HepG2 (cell line): ENCODE measurements around the gene RDM1. TPM values are rescaled to one million over a fixed set of nuclear protein-coding genes. Genes with fewer than 3 reads are reported as not detected.
A peak's percentile ranks its signal among the peaks of the same experiment; 100 is the strongest.

Experiments
- ATF5 ChIP-seq: sonication (generic); formaldehyde crosslinking; IDR thresholded peaks from 2 replicates; pipeline ENCODE4 v1.4.0; 2020; ENCODE audit warnings: mild to moderate bottlenecking, low read depth, missing genetic modification reagents
- CERS6 ChIP-seq: sonication (generic); formaldehyde crosslinking; IDR thresholded peaks from 2 replicates; pipeline ENCODE4 v1.5.0; 2020; ENCODE audit warnings: missing genetic modification reagents
- GLMP ChIP-seq: sonication (generic); formaldehyde crosslinking; IDR thresholded peaks from 2 replicates; pipeline ENCODE4 v1.9.0; 2021; ENCODE audit warnings: missing genetic modification reagents, mild to moderate bottlenecking, borderline replicate concordance
- HNF4A ChIP-seq: sonication (generic); formaldehyde crosslinking; IDR thresholded peaks from 2 replicates; pipeline ENCODE4 v1.4.0; 2020; ENCODE audit warnings: missing genetic modification reagents
- IRF1 ChIP-seq: sonication (generic); formaldehyde crosslinking; IDR thresholded peaks from 2 replicates; pipeline ENCODE4 v1.4.0; 2020; ENCODE audit warnings: low read depth, mild to moderate bottlenecking, missing genetic modification reagents
- PCBP2 ChIP-seq: fragments of 200-400 bp; formaldehyde crosslinking; optimal IDR thresholded peaks from 2 replicates; pipeline ENCODE3; 2018; ENCODE audit warnings: low read length, low read depth; ENCODE audit not compliant: poor library complexity, severe bottlenecking
- SMYD3 ChIP-seq: sonication (generic); formaldehyde crosslinking; IDR thresholded peaks from 2 replicates; pipeline ENCODE4 v1.8.1; 2023; ENCODE audit warnings: mild to moderate bottlenecking, missing genetic modification reagents
- SP4 ChIP-seq: sonication (generic); formaldehyde crosslinking; IDR thresholded peaks from 2 replicates; pipeline ENCODE4 v1.8.1; 2023; ENCODE audit warnings: mild to moderate bottlenecking, missing genetic modification reagents
- SPEN ChIP-seq: sonication (generic); formaldehyde crosslinking; IDR thresholded peaks from 2 replicates; pipeline ENCODE4 v1.5.1; 2020; ENCODE audit warnings: low read depth, mild to moderate bottlenecking, missing genetic modification reagents
- TGIF2 ChIP-seq: IDR thresholded peaks from 2 replicates; pipeline ENCODE4 v1.6.1; 2016; ENCODE audit warnings: control low read depth, missing compliant biosample characterization
- TSC22D2 ChIP-seq: sonication (generic); formaldehyde crosslinking; IDR thresholded peaks from 2 replicates; pipeline ENCODE4 v1.5.1; 2020; ENCODE audit warnings: missing genetic modification reagents, mild to moderate bottlenecking, borderline replicate concordance
- ZEB1 ChIP-seq: IDR thresholded peaks from 2 replicates; pipeline ENCODE4 v1.6.1; 2012; ENCODE audit warnings: mild to moderate bottlenecking, low read depth, inconsistent platforms; ENCODE audit not compliant: insufficient replicate concordance
- ZNF34 ChIP-seq: sonication (generic); formaldehyde crosslinking; IDR thresholded peaks from 2 replicates; pipeline ENCODE4 v1.4.0; 2020; ENCODE audit warnings: mild to moderate bottlenecking, missing genetic modification reagents, borderline replicate concordance
- ZNF501 ChIP-seq: sonication (generic); formaldehyde crosslinking; IDR thresholded peaks from 2 replicates; pipeline ENCODE4 v1.5.1; 2020; ENCODE audit warnings: mild to moderate bottlenecking, moderate library complexity, missing genetic modification reagents
- ZNF530 ChIP-seq: sonication (generic); formaldehyde crosslinking; IDR thresholded peaks from 2 replicates; pipeline ENCODE4 v1.5.0; 2020; ENCODE audit warnings: low read depth, mild to moderate bottlenecking, missing genetic modification reagents
- ZNF597 ChIP-seq: sonication (generic); formaldehyde crosslinking; IDR thresholded peaks from 2 replicates; pipeline ENCODE4 v1.5.0; 2020; ENCODE audit warnings: missing genetic modification reagents
- ZNF629 ChIP-seq: sonication (generic); formaldehyde crosslinking; conservative IDR thresholded peaks from 2 replicates; pipeline ENCODE4 v1.5.0; 2020; ENCODE audit warnings: missing genetic modification reagents
- ZNF646 ChIP-seq: sonication (generic); formaldehyde crosslinking; IDR thresholded peaks from 2 replicates; pipeline ENCODE4 v1.9.0; 2021; ENCODE audit warnings: mild to moderate bottlenecking, missing genetic modification reagents
- ZNF891 ChIP-seq: sonication (generic); formaldehyde crosslinking; IDR thresholded peaks from 2 replicates; pipeline ENCODE4 v1.5.0; 2020; ENCODE audit warnings: mild to moderate bottlenecking, missing genetic modification reagents
- polyA plus RNA-seq, 8 experiments: library from polyadenylated mRNA; depleted of rRNA in 3 of 8; stranded (reverse) in 7 of 8; unstranded in 1 of 8; fragments of >200 nt; fragmentation: Illumina TruSeq in 4 of 8; extraction: Trizol in 4 of 8; gene quantifications; 2 replicates each; pipeline versions ENCODE4 v1.2.1 to v1.2.3, GENCODE V29; 2011 to 2016; ENCODE audit warnings: low read depth in 4 of 8, missing spikeins in 1 of 8, mixed read lengths in 1 of 8; ENCODE audit not compliant: insufficient read depth in 1 of 8
- total RNA-seq, 5 experiments: library from RNA; depleted of rRNA; stranded (reverse); fragments of >200 nt; fragmentation: Illumina TruSeq; extraction: Trizol; gene quantifications; 2 replicates each; pipeline ENCODE4 v1.2.3, GENCODE V29; 2016; ENCODE audit warnings: low read depth in 1 of 5

The RDM1 gene
- total and polyA plus RNA-seq, 2 of the 13 experiments (the other 11 are each of a cell fraction or from before 2014, with no cell fraction given), result 0.28 to 0.40 TPM

- TF ChIP-seq GLMP (CRISPR knock-in tag), result no peak
- TF ChIP-seq SPEN (CRISPR knock-in tag), result no peak
- TF ChIP-seq IRF1 (CRISPR knock-in tag), result no peak
- TF ChIP-seq ZNF646 (CRISPR knock-in tag), result no peak
- no peak for TF ChIP-seq ZNF891 (CRISPR knock-in tag)
- TF ChIP-seq ZNF34 (CRISPR knock-in tag), result no peak
- TF ChIP-seq ZEB1, result no peak
- no peak for TF ChIP-seq ZNF530 (CRISPR knock-in tag)
- no peak for TF ChIP-seq TGIF2
- TF ChIP-seq ZNF597, result no peak
- TF ChIP-seq ZNF501 (CRISPR knock-in tag), result no peak
- no peak for TF ChIP-seq ATF5
- no peak for TF ChIP-seq TSC22D2
- peak; percentile 65 for TF ChIP-seq ZNF629
- TF ChIP-seq HNF4A, result no peak
- no peak for TF ChIP-seq CERS6
- TF ChIP-seq SP4 (CRISPR knock-in tag), result no peak
- no peak for TF ChIP-seq PCBP2
- no peak for TF ChIP-seq SMYD3 (CRISPR knock-in tag)
Observed at GRCh38 chr17:35972066-35972465, 41.5 kb upstream of the RDM1 start (continued).
